ENCODE measurements around the gene NMNAT3. TPM values are rescaled to one million over a fixed set of nuclear protein-coding genes. Genes with fewer than 3 reads are reported as not detected.

Gene NMNAT3
- total RNA-seq, 1 donor = 0.86 TPM

DNA sequence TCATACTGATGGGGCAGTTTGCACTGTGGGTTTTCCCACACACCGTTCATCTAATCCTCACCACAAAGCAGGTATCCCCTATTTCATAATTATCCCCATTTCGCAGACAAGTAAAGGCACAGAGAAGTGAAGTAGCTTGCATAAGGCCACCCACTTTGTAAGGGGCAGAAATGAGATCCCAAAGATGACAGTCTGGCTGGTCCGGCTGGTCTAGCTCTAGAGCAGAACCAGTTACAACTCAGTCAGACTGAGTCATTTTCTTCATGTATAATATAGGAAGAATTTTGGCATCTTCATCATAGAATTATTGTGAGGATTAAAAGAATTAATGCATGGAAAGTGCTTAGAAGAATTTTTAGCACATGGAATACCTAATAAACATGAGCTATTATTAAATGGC, 148.8 kb downstream of the NMNAT3 start:
- TF ChIP-seq CTCF (IDR thresholded peaks at IDR 0.05; ENCODE audit: insufficient read depth, low read depth, low read length) = no peak
- no peak overlapping the region for H3K4me3 ChIP-seq (ENCODE audit: low read depth, low read length)
- no peak for DNase-seq (ENCODE audit: low read depth)

- no peak for TF ChIP-seq CTCF (IDR thresholded peaks at IDR 0.05; ENCODE audit: insufficient read depth, low read depth, low read length)
- no peak overlapping the region for H3K4me3 ChIP-seq (ENCODE audit: low read depth, low read length)
- DNase-seq (ENCODE audit: low read depth) = no peak
These were observed 149.5 kb downstream of the NMNAT3 start for GRCh38 chr3:139528281-139528680.

GRCh38 chr3:139527265-139527664, 150.5 kb downstream of the NMNAT3 start:
- DNase-seq (ENCODE audit: low read depth) = no peak
- no peak for TF ChIP-seq CTCF (IDR thresholded peaks at IDR 0.05; ENCODE audit: insufficient read depth, low read depth, low read length)
- H3K4me3 ChIP-seq (ENCODE audit: low read depth, low read length) = no peak overlapping the region

GRCh38 chr3:139526146-139526545, 151.6 kb downstream of the NMNAT3 start:
- H3K4me3 ChIP-seq (ENCODE audit: low read depth, low read length) = no peak overlapping the region
- DNase-seq (ENCODE audit: low read depth) = no peak
- TF ChIP-seq CTCF (IDR thresholded peaks at IDR 0.05; ENCODE audit: insufficient read depth, low read depth, low read length) = no peak

DNA sequence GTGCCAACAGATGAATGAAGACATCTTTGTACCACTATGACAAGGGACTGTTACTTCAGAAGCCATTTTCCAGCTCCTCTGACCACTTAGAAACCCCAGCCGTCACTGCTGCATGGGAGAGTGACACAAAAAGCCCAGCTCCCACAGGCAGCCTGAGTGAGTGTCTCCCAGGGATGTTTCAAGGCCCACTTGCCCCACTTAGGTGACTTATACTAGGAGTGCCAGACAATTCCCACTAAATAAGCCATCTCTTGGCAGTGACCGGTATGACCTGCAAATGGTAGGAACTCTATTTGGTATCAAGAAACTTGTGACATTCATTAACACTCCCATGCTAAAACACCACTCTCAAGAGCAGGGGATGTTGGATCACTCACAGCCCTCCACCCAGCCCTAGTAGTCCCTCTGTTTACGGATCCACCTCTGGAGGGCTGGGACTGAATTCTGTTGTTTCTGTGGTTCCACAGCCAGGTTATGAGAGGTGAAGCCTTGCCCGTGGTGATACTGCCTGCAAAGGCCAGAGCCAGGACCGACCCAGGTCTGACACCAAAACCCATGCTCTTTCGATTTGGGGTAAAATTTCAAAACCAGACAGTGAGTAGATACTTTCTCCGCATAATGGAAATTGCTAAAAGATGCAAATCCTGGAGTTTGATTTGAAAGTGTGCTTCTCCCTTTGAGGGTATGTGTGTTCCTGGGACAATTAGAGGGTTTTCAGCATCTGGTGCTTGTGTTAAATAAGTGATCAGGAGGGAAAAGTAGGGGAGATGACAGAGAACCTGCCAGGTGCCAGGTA, 152.7 kb downstream of the NMNAT3 start:
- DNase-seq (ENCODE audit: low read depth) = no peak
- no peak for TF ChIP-seq CTCF (IDR thresholded peaks at IDR 0.05; ENCODE audit: insufficient read depth, low read depth, low read length)
- no peak overlapping the region for H3K4me3 ChIP-seq (ENCODE audit: low read depth, low read length)

DNA sequence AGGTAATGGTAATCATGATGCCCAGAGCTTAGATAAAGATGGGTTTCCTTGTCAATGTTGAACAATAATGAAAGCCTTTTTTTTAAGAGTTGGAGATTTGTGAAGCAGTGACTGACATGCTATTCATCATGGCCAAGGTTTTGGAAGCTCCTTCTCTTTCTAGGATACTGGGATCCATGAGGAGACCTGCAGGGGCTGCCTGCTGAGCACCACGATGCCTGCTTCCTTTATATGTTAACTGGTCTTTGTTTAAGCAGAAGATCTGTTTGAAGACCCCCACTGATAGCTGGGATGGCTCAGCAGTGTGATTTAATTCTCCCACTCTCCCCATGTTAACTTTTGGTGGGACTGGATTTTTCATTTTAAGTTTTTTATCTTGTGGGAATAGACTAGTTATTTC, 154.1 kb downstream of the NMNAT3 start:
- DNase-seq (ENCODE audit: low read depth) = no peak
- H3K4me3 ChIP-seq (ENCODE audit: low read depth, low read length) = no peak overlapping the region
- TF ChIP-seq CTCF (IDR thresholded peaks at IDR 0.05; ENCODE audit: insufficient read depth, low read depth, low read length) = no peak

GRCh38 chr3:139523166-139523565, 154.6 kb downstream of the NMNAT3 start:
- no peak for TF ChIP-seq CTCF (IDR thresholded peaks at IDR 0.05; ENCODE audit: insufficient read depth, low read depth, low read length)
- DNase-seq (ENCODE audit: low read depth) = no peak
- no peak overlapping the region for H3K4me3 ChIP-seq (ENCODE audit: low read depth, low read length)

Measured in fibroblast of villous mesenchyme (primary cell).